Peyer's patch (tissue), 4 donors: Measurements from ENCODE around the gene FAM229B.

Experiments
- CTCF ChIP-seq, 6 experiments: fragments of 450-650 bp in 4 of 6; fragments of 200-600 bp in 2 of 6; sonication (generic) in 1 of 6; IDR thresholded peaks; one replicate each; pipeline ENCODE4 v1.5.1; 2017 to 2019; ENCODE audit warnings: antibody characterized with exemption in 6 of 6, mild to moderate bottlenecking in 3 of 6, moderate library complexity in 1 of 6
- POLR2A ChIP-seq, 2 donors: fragments of 450-650 bp; IDR thresholded peaks; one replicate each; pipeline ENCODE4 v1.5.1; 2017; ENCODE audit warnings: antibody characterized with exemption in 2 of 2, mild to moderate bottlenecking in 2 of 2, moderate library complexity in 2 of 2

GRCh38 chr6:112061605-112062004, 25.8 kb upstream of the FAM229B start:
- no peak for TF ChIP-seq CTCF (IDR thresholded peaks at IDR 0.05)
- TF ChIP-seq POLR2A (IDR thresholded peaks at IDR 0.05): no peak
